Panc1 (cell line): ENCODE data around the gene ADORA2A. TPM values are rescaled to one million over a fixed set of nuclear protein-coding genes. Genes with fewer than 3 reads are reported as not detected.

Source experiments
- ATAC-seq: fragments of 200-7000 bp; cut with Tn5 transposase; 2 replicates; pipeline ENCODE4 v1.9.1; 2020; ENCODE audit warnings: mild to moderate bottlenecking, moderate library complexity
- BruUV-seq: library from RNA; stranded (reverse); fragments of 400-500 nt; replicated peaks from 2 replicates; lab custom pipeline; 2021; lab: Mats Ljungman, UMichigan
- CTCF ChIA-PET: fragments of 300-600 bp; sonication (Branson Sonifier 250); formaldehyde crosslinking; loops from one replicate; lab custom pipeline; 2022; ENCODE audit warnings: antibody characterized with exemption; lab: Charles Lee
- POLR2A ChIA-PET: fragments of 300-600 bp; sonication (Branson Sonifier 250); formaldehyde crosslinking; loops from one replicate; lab custom pipeline; 2022; ENCODE audit warnings: antibody characterized with exemption; lab: Charles Lee
- DNase-seq: peaks from one replicate; pipeline ENCODE4 v3.0.0-alpha.2; 2010; ENCODE audit warnings: low read depth, low spot score
- H3K27ac ChIP-seq: 2 replicates; pipeline ENCODE4 v1.5.1; 2011; ENCODE audit warnings: mild to moderate bottlenecking, low read length, inconsistent platforms
- H3K27me3 ChIP-seq: fragments of 200-500 bp; sonication (Bioruptor generic); 2 replicates; pipeline ENCODE4 v1.6.0; 2014; ENCODE audit warnings: low read length, inconsistent platforms; ENCODE audit not compliant: control insufficient read depth, insufficient read depth
- H3K36me3 ChIP-seq: fragments of 200-500 bp; sonication (Bioruptor generic); 2 replicates; pipeline ENCODE4 v1.5.1; 2014; ENCODE audit warnings: inconsistent platforms, mild to moderate bottlenecking, low read length, moderate library complexity; ENCODE audit not compliant: control insufficient read depth, insufficient read depth
- H3K4me1 ChIP-seq: 2 replicates; pipeline ENCODE4 v1.5.1; 2011; ENCODE audit warnings: inconsistent platforms, mild to moderate bottlenecking, low read length, moderate library complexity; ENCODE audit not compliant: control insufficient read depth, insufficient read depth
- H3K4me3 ChIP-seq, 2 experiments: 2 replicates each; pipeline ENCODE4 v1.5.1; 2011 to 2012; ENCODE audit warnings: low read depth in 2 of 2, low read length in 2 of 2, mild to moderate bottlenecking in 2 of 2, inconsistent platforms in 1 of 2, moderate library complexity in 1 of 2
- H3K9me3 ChIP-seq: fragments of 200-500 bp; sonication (Bioruptor generic); 2 replicates; pipeline ENCODE4 v1.5.1; 2014; ENCODE audit warnings: low read depth, mild to moderate bottlenecking, inconsistent platforms, low read length, moderate library complexity; ENCODE audit not compliant: control insufficient read depth, insufficient read depth
- CTCF ChIP-seq: fragments of 450-650 bp; IDR thresholded peaks from 2 replicates; pipeline ENCODE4 v1.5.1; 2017; ENCODE audit warnings: mild to moderate bottlenecking
- POLR2AphosphoS5 ChIP-seq: IDR thresholded peaks from 2 replicates; pipeline ENCODE4 v1.6.1; 2012; ENCODE audit warnings: mild to moderate bottlenecking, low read depth, low read length, moderate library complexity
- REST ChIP-seq, 2 experiments: IDR thresholded peaks; 2 replicates each; pipeline ENCODE4 v1.6.1; 2011 to 2012; ENCODE audit warnings: low read depth in 2 of 2, control low read depth in 1 of 2, low read length in 1 of 2, mild to moderate bottlenecking in 1 of 2, moderate library complexity in 1 of 2; ENCODE audit not compliant: insufficient read depth in 1 of 2
- SIN3A ChIP-seq: IDR thresholded peaks from 2 replicates; pipeline ENCODE4 v1.6.1; 2012; ENCODE audit warnings: low read depth, mild to moderate bottlenecking, low read length, moderate library complexity, borderline replicate concordance; ENCODE audit not compliant: insufficient read depth
- TCF7L2 ChIP-seq: IDR thresholded peaks from 2 replicates; pipeline ENCODE4 v1.6.1; 2011; ENCODE audit warnings: mild to moderate bottlenecking, low read depth, low read length, inconsistent platforms
- in situ Hi-C: cut with HindIII; loops from 2 replicates; pipeline ENCODE4 v1.10.0; 2016; ENCODE audit warnings: low sequenced_read_pairs, low pct_unique_long_range_greater_than_20kb
- intact Hi-C: fragments of 100-400 bp; cut with micrococcal nuclease; formaldehyde crosslinking; loops from one replicate; pipeline ENCODE4 v1.10.0; 2022; ENCODE audit not compliant: unreplicated experiment
- total RNA-seq: library from RNA; stranded (reverse); gene quantifications from one replicate; pipeline ENCODE4 v1.2.1, GENCODE V29; 2021; ENCODE audit not compliant: unreplicated experiment

ADORA2A gene
- total RNA-seq, 1 experiment from 2014 or later = 11.5 TPM

- intact Hi-C loops = loop anchor here (5.0 kb wide), 1 partner anchor 93 kb away; no protein-coding TSS in a partner anchor
These were observed 1.5 kb downstream of the ADORA2A start for GRCh38 chr22:24428751-24429410.

More at GRCh38 chr22:24428751-24429410, 1.5 kb downstream of the ADORA2A start:
- Histone ChIP-seq H3K9me3 (no peaks in the 10 kb centered on the region), H3K27ac (no peak overlapping the region), H3K27me3 (no peaks in the 10 kb centered on the region), H3K36me3 (no peaks in the 10 kb centered on the region), H3K4me1 (peaks cover 8% of the 10 kb centered on the region; the same call in 1 of the 2 replicates), H3K4me3 (no peak overlapping the region)
- in situ Hi-C loops = no loop called here
- POLR2A ChIA-PET = no interaction called here
- ATAC-seq (no peak), DNase-seq (no peak)
- CTCF ChIA-PET = no interaction called here
- no TSS peak for BruUV-seq
- TF ChIP-seq CTCF (no peak), TCF7L2 (no peak), REST (IDR thresholded peaks at IDR 0.05; ENCODE audit: insufficient read depth in 1 of 2, low read depth in 2 of 2, low read length in 1 of 2) (no peak), SIN3A (no peak), POLR2AphosphoS5 (no peak)
